A673 (cell line): ENCODE data around the gene DHRS13. TPM values are rescaled to one million over a fixed set of nuclear protein-coding genes. Genes with fewer than 3 reads are reported as not detected.

Experiments
- BruUV-seq: library from RNA; stranded (reverse); fragments of 400-500 nt; replicated peaks from 2 replicates; lab custom pipeline; 2021; lab: Mats Ljungman, UMichigan
- CTCF ChIA-PET: fragments of 300-600 bp; sonication (Branson Sonifier 250); formaldehyde crosslinking; loops from one replicate; lab custom pipeline; 2022; ENCODE audit warnings: antibody characterized with exemption; lab: Charles Lee
- POLR2A ChIA-PET: fragments of 300-600 bp; sonication (Branson Sonifier 250); formaldehyde crosslinking; loops from one replicate; lab custom pipeline; 2022; ENCODE audit warnings: antibody characterized with exemption; ENCODE audit not compliant: low non-redundant PET; lab: Charles Lee
- DNase-seq: peaks from one replicate; pipeline ENCODE4 v3.0.0-alpha.2; 2015; ENCODE audit warnings: low spot score
- H3K27ac ChIP-seq: fragments of 200-600 bp; sonication (generic); 2 replicates; pipeline ENCODE4 v1.5.1; 2016; ENCODE audit warnings: mixed run types, low read depth, mild to moderate bottlenecking, mixed read lengths, antibody characterized with exemption, low read length; ENCODE audit not compliant: poor library complexity, severe bottlenecking
- H3K27me3 ChIP-seq: fragments of 200-600 bp; sonication (generic); replicated peaks from 2 replicates; pipeline ENCODE4 v1.6.1; 2017; ENCODE audit warnings: mixed run types, low read depth, mild to moderate bottlenecking, mixed read lengths, antibody characterized with exemption, low read length; ENCODE audit not compliant: insufficient read depth, poor library complexity
- H3K36me3 ChIP-seq: fragments of 200-600 bp; sonication (generic); 2 replicates; pipeline ENCODE4 v1.6.1; 2016; ENCODE audit warnings: mixed run types, mild to moderate bottlenecking, mixed read lengths, antibody characterized with exemption, low read length; ENCODE audit not compliant: insufficient read depth, poor library complexity, severe bottlenecking
- H3K4me1 ChIP-seq: fragments of 200-600 bp; sonication (generic); 2 replicates; pipeline ENCODE4 v1.6.1; 2017; ENCODE audit warnings: mixed run types, mild to moderate bottlenecking, mixed read lengths, antibody characterized with exemption, low read length; ENCODE audit not compliant: insufficient read depth, poor library complexity, severe bottlenecking
- H3K4me3 ChIP-seq: fragments of 200-600 bp; sonication (generic); 2 replicates; pipeline ENCODE4 v1.5.1; 2016; ENCODE audit warnings: low read depth, mixed run types, mild to moderate bottlenecking, mixed read lengths, low read length; ENCODE audit not compliant: poor library complexity, severe bottlenecking
- H3K9me3 ChIP-seq: fragments of 200-600 bp; sonication (generic); 2 replicates; pipeline ENCODE4 v1.6.1; 2016; ENCODE audit warnings: mixed run types, low read depth, mild to moderate bottlenecking, mixed read lengths, antibody characterized with exemption, low read length; ENCODE audit not compliant: poor library complexity, severe bottlenecking
- CTCF ChIP-seq: fragments of 300-800, 200-600 bp; sonication (generic); conservative IDR thresholded peaks from 2 replicates; pipeline ENCODE4 v1.5.1; 2017; ENCODE audit warnings: low read depth, mild to moderate bottlenecking, antibody characterized with exemption, low read length, moderate library complexity, mixed read lengths
- EZH2 ChIP-seq: fragments of 200-600 bp; sonication (generic); IDR thresholded peaks from 2 replicates; pipeline ENCODE4 v1.6.1; 2017; ENCODE audit warnings: borderline replicate concordance, low read depth, mild to moderate bottlenecking, mixed read lengths, antibody characterized with exemption, low read length; ENCODE audit not compliant: poor library complexity, severe bottlenecking
- intact Hi-C: fragments of 100-400 bp; cut with micrococcal nuclease; formaldehyde crosslinking; loops from one replicate; pipeline ENCODE4 v1.10.0; 2022; ENCODE audit not compliant: unreplicated experiment
- total RNA-seq: library from RNA; stranded (reverse); gene quantifications from 2 replicates; pipeline ENCODE4 v1.2.3, GENCODE V29; 2021

The DHRS13 gene
- total RNA-seq, 1 experiment from 2014 or later: 41.9 TPM

GRCh38 chr17:28860363-28860808 lies 42.5 kb downstream of the DHRS13 start:
- ChIA-PET CTCF (no interaction called here), POLR2A (no interaction called here)
- Histone ChIP-seq H3K9me3 (no peaks in the 10 kb centered on the region), H3K27me3 (no peaks in the 10 kb centered on the region), H3K36me3 (peaks cover 28% of the 10 kb centered on the region), H3K27ac (no peak overlapping the region), H3K4me1 (no peaks in the 10 kb centered on the region), H3K4me3 (no peak overlapping the region)
- no TSS peak for BruUV-seq
- no peak for TF ChIP-seq EZH2
- no peak for TF ChIP-seq CTCF
- DNase-seq: no peak
- intact Hi-C loops: no loop called here

- ChIA-PET POLR2A (interaction anchor here (0.8 kb wide), 1 partner anchor 804 kb away, joined by 4 read pairs; no protein-coding TSS in a partner anchor), CTCF (no interaction called here)
- Histone ChIP-seq H3K4me1 (peaks cover 3% of the 10 kb centered on the region), H3K4me3 (no peak overlapping the region), H3K27ac (no peak overlapping the region), H3K36me3 (peaks cover 28% of the 10 kb centered on the region), H3K9me3 (no peaks in the 10 kb centered on the region), H3K27me3 (no peaks in the 10 kb centered on the region)
- no peak for DNase-seq
- intact Hi-C loops: loop anchor here (10.0 kb wide), 1 partner anchor 64 kb away; no protein-coding TSS in a partner anchor
- TF ChIP-seq EZH2: no peak
- TF ChIP-seq CTCF: no peak
- BruUV-seq: no TSS peak
Observed at GRCh38 chr17:28858801-28859355, 44.0 kb downstream of the DHRS13 start.

- Histone ChIP-seq H3K27me3 (no peaks in the 10 kb centered on the region), H3K9me3 (no peaks in the 10 kb centered on the region), H3K4me1 (peaks cover 3% of the 10 kb centered on the region), H3K27ac (no peak overlapping the region), H3K4me3 (no peak overlapping the region), H3K36me3 (peaks cover 28% of the 10 kb centered on the region)
- DNase-seq: no peak
- TF ChIP-seq EZH2: no peak
- TF ChIP-seq CTCF: no peak
- BruUV-seq: no TSS peak
- ChIA-PET POLR2A (no interaction called here), CTCF (no interaction called here)
- intact Hi-C loops: loop anchor here (10.0 kb wide), 1 partner anchor 63 kb away; no protein-coding TSS in a partner anchor
Observed at GRCh38 chr17:28857905-28858800, 44.7 kb downstream of the DHRS13 start.
